ENCODE results near the gene IL17RB. TPM values are rescaled to one million over a fixed set of nuclear protein-coding genes. Genes with fewer than 3 reads are reported as not detected.
A peak's percentile ranks its signal among the peaks of the same experiment; 100 is the strongest.

Gene IL17RB
- total RNA-seq, 2 experiments from 2014 or later = 0.57 TPM; not detected in 1

GRCh38 chr3:53844262-53845102 is 1.9 kb upstream of the IL17RB start:
- Histone ChIP-seq H3K4me1 (ENCODE audit: insufficient read depth, low read length, poor library complexity, severe bottlenecking) (peaks cover 15% of the 10 kb centered on the region), H3K27ac (ENCODE audit: low read depth, low read length, poor library complexity, severe bottlenecking) (no peak overlapping the region), H3K9me3 (ENCODE audit: low read length) (no peaks in the 10 kb centered on the region), H3K9me2 (ENCODE audit: insufficient read depth, low read length) (no peaks in the 10 kb centered on the region), H4K20me1 (ENCODE audit: insufficient read depth, low read length) (no peaks in the 10 kb centered on the region), H3K79me2 (ENCODE audit: insufficient read depth, low read depth, low read length) (no peaks in the 10 kb centered on the region), H3K36me3 (ENCODE audit: insufficient read depth, low read length) (no peaks in the 10 kb centered on the region), H2AFZ (ENCODE audit: low read length) (no peak overlapping the region; the same call in 1 of the 2 replicates), H3K4me3 (ENCODE audit: low read depth, low read length, poor library complexity, severe bottlenecking) (no peak overlapping the region), H3K4me2 (ENCODE audit: low read length) (peak overlapping the region; percentile 17; the same call in 1 of the 2 replicates)
- CTCF ChIA-PET (ENCODE audit: unreplicated experiment) = no interaction called here
- POLR2A ChIA-PET = interaction anchor here (0.5 to 1.6 kb wide), 3 partner anchors 9 to 170 kb away, joined by 3 to 5 read pairs (median 3); partner anchors contain the start of gene ACTR8
- no TSS peak for BruUV-seq (replicated peaks)
- no peak for TF ChIP-seq EZH2phosphoT487 (IDR thresholded peaks at IDR 0.05; ENCODE audit: borderline replicate concordance, low read depth, low read length)
- TF ChIP-seq, protein P1, sequence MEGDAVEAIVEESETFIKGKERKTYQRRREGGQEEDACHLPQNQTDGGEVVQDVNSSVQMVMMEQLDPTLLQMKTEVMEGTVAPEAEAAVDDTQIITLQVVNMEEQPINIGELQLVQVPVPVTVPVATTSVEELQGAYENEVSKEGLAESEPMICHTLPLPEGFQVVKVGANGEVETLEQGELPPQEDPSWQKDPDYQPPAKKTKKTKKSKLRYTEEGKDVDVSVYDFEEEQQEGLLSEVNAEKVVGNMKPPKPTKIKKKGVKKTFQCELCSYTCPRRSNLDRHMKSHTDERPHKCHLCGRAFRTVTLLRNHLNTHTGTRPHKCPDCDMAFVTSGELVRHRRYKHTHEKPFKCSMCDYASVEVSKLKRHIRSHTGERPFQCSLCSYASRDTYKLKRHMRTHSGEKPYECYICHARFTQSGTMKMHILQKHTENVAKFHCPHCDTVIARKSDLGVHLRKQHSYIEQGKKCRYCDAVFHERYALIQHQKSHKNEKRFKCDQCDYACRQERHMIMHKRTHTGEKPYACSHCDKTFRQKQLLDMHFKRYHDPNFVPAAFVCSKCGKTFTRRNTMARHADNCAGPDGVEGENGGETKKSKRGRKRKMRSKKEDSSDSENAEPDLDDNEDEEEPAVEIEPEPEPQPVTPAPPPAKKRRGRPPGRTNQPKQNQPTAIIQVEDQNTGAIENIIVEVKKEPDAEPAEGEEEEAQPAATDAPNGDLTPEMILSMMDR (conservative IDR thresholded peaks at IDR 0.05; ENCODE audit: low read length) = no peak
- peak; percentile 12 for DNase-seq (ENCODE audit: low spot score)
- intact Hi-C loops (cut with micrococcal nuclease; ENCODE audit: unreplicated experiment) = loop anchor here (2.0 to 5.0 kb wide), 2 partner anchors 46 to 97 kb away; partner anchors contain the start of gene SELENOK

DNA sequence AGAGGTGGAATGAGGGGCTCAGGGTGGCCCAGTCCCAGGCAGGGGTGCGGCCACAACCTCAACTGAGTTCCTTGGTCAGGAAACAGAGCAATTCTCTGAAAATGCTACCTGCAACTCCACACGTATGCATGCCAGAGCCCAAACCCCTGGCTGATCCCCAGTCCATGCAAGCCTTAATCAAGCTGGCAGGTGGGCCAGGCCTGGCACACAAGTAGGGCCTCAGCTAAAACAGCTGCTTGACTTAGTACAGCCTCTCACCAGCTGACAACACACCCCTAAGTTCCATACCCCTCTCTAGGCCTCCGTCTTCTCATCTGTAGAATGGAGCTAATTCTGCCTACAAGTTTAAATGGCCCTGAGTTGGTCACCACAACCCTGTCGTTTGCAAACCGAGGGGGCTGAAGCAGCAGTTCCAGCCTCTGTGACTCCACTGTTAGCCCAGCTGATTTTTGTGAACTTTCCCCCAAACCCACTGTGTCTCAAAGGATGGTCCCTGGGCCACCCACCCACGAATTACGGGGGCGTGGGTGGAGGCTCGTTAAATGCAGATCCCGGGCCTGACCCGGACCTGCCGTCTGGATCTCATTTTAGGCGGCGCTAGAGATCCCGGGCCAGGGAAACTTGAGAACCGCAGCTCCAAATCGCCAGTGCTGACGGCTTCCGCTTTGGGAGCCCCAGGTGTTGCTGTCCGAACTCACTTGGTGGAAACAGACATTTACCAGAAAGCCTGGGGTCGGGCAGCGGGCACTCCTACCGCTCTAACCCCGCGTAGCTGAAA is 1.1 kb upstream of the IL17RB start:
- Histone ChIP-seq H3K27ac (ENCODE audit: low read depth, low read length, poor library complexity, severe bottlenecking) (no peak overlapping the region), H3K9me3 (ENCODE audit: low read length) (no peaks in the 10 kb centered on the region), H3K36me3 (ENCODE audit: insufficient read depth, low read length) (no peaks in the 10 kb centered on the region), H2AFZ (ENCODE audit: low read length) (no peak overlapping the region; the same call in 1 of the 2 replicates), H4K20me1 (ENCODE audit: insufficient read depth, low read length) (no peaks in the 10 kb centered on the region), H3K4me3 (ENCODE audit: low read depth, low read length, poor library complexity, severe bottlenecking) (peak overlapping the region; percentile 54), H3K9me2 (ENCODE audit: insufficient read depth, low read length) (no peaks in the 10 kb centered on the region), H3K79me2 (ENCODE audit: insufficient read depth, low read depth, low read length) (no peaks in the 10 kb centered on the region), H3K4me1 (ENCODE audit: insufficient read depth, low read length, poor library complexity, severe bottlenecking) (peaks cover 15% of the 10 kb centered on the region), H3K4me2 (ENCODE audit: low read length) (peak overlapping the region; percentile 60)
- TF ChIP-seq, protein P1 (conservative IDR thresholded peaks at IDR 0.05; ENCODE audit: low read length) = 0 out of 2 replicates have a peak, but pooled peaks have one; percentile 23
- TF ChIP-seq EZH2phosphoT487 (IDR thresholded peaks at IDR 0.05; ENCODE audit: borderline replicate concordance, low read depth, low read length) = no peak
- CTCF ChIA-PET (ENCODE audit: unreplicated experiment) = interaction anchor here (0.5 kb wide), 1 partner anchor 196 kb away, joined by 4 read pairs; no protein-coding TSS in a partner anchor
- no TSS peak for BruUV-seq (replicated peaks)
- POLR2A ChIA-PET = interaction anchor here (0.5 to 1.6 kb wide), 6 partner anchors 8 to 206 kb away, joined by 3 to 5 read pairs (median 3); partner anchors contain the start of gene ACTR8
- DNase-seq (ENCODE audit: low spot score) = peak; percentile 20
- intact Hi-C loops (cut with micrococcal nuclease; ENCODE audit: unreplicated experiment) = loop anchor here (2.0 kb wide), 1 partner anchor 46 kb away; the partner anchor contains the start of gene SELENOK

Data from OCI-LY7 (cell line).